Measurements from ENCODE around the gene CCDC15. TPM values are rescaled to one million over a fixed set of nuclear protein-coding genes. Genes with fewer than 3 reads are reported as not detected.
A peak's percentile ranks its signal among the peaks of the same experiment; 100 is the strongest.
"Not testable (repeated sequence)": the region's sequence is repeated elsewhere in the genome, so short reads cannot be mapped to it uniquely, and the experiment has no call there.

CCDC15 gene
- total RNA-seq, 1 donor from 2014 or later: 3.2 TPM

GRCh38 chr11:124950601-124951330, 3.2 kb upstream of the CCDC15 start:
- no peak overlapping the region for H3K27ac Mint-ChIP-seq
- no peaks in the 10 kb centered on the region for H3K36me3 Mint-ChIP-seq
- DNase-seq (ENCODE audit: extremely low spot score, unreplicated experiment): no peak
- no peak overlapping the region for H3K4me3 Mint-ChIP-seq
- TF ChIP-seq, protein P1, sequence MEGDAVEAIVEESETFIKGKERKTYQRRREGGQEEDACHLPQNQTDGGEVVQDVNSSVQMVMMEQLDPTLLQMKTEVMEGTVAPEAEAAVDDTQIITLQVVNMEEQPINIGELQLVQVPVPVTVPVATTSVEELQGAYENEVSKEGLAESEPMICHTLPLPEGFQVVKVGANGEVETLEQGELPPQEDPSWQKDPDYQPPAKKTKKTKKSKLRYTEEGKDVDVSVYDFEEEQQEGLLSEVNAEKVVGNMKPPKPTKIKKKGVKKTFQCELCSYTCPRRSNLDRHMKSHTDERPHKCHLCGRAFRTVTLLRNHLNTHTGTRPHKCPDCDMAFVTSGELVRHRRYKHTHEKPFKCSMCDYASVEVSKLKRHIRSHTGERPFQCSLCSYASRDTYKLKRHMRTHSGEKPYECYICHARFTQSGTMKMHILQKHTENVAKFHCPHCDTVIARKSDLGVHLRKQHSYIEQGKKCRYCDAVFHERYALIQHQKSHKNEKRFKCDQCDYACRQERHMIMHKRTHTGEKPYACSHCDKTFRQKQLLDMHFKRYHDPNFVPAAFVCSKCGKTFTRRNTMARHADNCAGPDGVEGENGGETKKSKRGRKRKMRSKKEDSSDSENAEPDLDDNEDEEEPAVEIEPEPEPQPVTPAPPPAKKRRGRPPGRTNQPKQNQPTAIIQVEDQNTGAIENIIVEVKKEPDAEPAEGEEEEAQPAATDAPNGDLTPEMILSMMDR (conservative IDR thresholded peaks at IDR 0.05): no peak
- H3K4me1 Mint-ChIP-seq (ENCODE audit: unreplicated experiment): no peaks in the 10 kb centered on the region
- H3K9me3 Mint-ChIP-seq: peaks cover 7% of the 10 kb centered on the region
- no peaks in the 10 kb centered on the region for H3K27me3 Mint-ChIP-seq

- Mint-ChIP-seq H3K36me3 (no peaks in the 10 kb centered on the region), H3K27me3 (no peaks in the 10 kb centered on the region), H3K4me1 (ENCODE audit: unreplicated experiment) (no peaks in the 10 kb centered on the region), H3K27ac (no peak overlapping the region), H3K9me3 (peaks cover 7% of the 10 kb centered on the region), H3K4me3 (no peak overlapping the region)
- DNase-seq (ENCODE audit: extremely low spot score, unreplicated experiment): no peak
- TF ChIP-seq, protein P1 (conservative IDR thresholded peaks at IDR 0.05): no peak
Observed at GRCh38 chr11:124951341-124951740, 2.7 kb upstream of the CCDC15 start.

DNA sequence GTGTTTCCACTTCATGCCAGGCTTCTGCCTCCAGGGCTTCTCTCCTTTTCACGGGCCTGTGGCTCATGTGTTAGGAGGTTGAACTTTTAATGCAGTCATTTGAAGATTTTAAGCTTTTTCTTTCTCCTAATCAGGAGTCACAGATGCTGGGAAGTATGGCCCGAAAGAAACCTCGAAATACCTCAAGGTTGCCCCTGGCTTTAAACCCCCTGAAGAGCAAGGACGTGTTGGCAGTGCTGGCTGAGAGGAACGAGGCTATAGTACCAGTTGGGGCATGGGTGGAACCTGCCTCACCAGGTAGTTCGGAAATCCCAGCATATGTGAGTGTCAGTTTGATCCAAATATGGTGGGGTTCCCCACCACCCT, 571 bp downstream of the CCDC15 start:
- no peak overlapping the region for H3K4me3 Mint-ChIP-seq
- no peaks in the 10 kb centered on the region for H3K9me3 Mint-ChIP-seq
- no peak overlapping the region for H3K27ac Mint-ChIP-seq
- TF ChIP-seq, protein P1 (conservative IDR thresholded peaks at IDR 0.05): no peak
- no peaks in the 10 kb centered on the region for H3K36me3 Mint-ChIP-seq
- no peaks in the 10 kb centered on the region for H3K4me1 Mint-ChIP-seq (ENCODE audit: unreplicated experiment)
- no peaks in the 10 kb centered on the region for H3K27me3 Mint-ChIP-seq
- DNase-seq (ENCODE audit: extremely low spot score, unreplicated experiment): no peak

GRCh38 chr11:124955035-124955434, 1.0 kb downstream of the CCDC15 start:
- no peaks in the 10 kb centered on the region for H3K27me3 Mint-ChIP-seq
- H3K4me3 Mint-ChIP-seq: no peak overlapping the region
- no peak for DNase-seq (ENCODE audit: extremely low spot score, unreplicated experiment)
- no peaks in the 10 kb centered on the region for H3K4me1 Mint-ChIP-seq (ENCODE audit: unreplicated experiment)
- H3K27ac Mint-ChIP-seq: no peak overlapping the region
- no peaks in the 10 kb centered on the region for H3K9me3 Mint-ChIP-seq
- TF ChIP-seq, protein P1 (conservative IDR thresholded peaks at IDR 0.05): no peak
- H3K36me3 Mint-ChIP-seq: no peaks in the 10 kb centered on the region

GRCh38 chr11:124961972-124962609, 8.1 kb downstream of the CCDC15 start:
- TF ChIP-seq, protein P1 (conservative IDR thresholded peaks at IDR 0.05): peak; percentile 86
- DNase-seq (ENCODE audit: extremely low spot score, unreplicated experiment): no peak
- Mint-ChIP-seq H3K36me3 (no peaks in the 10 kb centered on the region), H3K27ac (no peak overlapping the region), H3K4me1 (ENCODE audit: unreplicated experiment) (no peaks in the 10 kb centered on the region), H3K4me3 (no peak overlapping the region), H3K9me3 (no peaks in the 10 kb centered on the region), H3K27me3 (no peaks in the 10 kb centered on the region)

DNA sequence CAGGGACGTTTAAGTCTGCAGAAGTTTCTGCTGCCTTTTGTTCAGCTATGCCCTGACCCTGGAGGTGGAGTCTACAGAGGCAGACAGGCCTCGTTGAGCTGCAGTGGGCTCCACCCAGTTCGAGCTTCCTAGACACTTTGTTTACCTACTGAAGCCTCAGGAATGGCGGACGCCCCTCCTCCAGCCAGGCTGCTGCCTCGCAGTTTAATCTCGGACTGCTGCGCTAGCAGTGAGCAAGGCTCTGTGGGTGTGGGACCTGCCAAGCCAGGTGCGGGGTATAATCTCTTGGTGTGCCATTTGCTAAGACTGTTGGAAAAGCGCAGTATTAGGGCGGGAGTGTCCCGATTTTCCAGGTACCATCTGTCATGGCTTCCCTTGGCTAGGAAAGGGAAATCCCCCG, 14.2 kb downstream of the CCDC15 start:
- not testable (repeated sequence) for H3K9me3 Mint-ChIP-seq; H3K4me3 Mint-ChIP-seq; H3K27ac Mint-ChIP-seq; DNase-seq (ENCODE audit: extremely low spot score, unreplicated experiment); H3K27me3 Mint-ChIP-seq; H3K36me3 Mint-ChIP-seq; H3K4me1 Mint-ChIP-seq (ENCODE audit: unreplicated experiment)

All from type B pancreatic cell (in vitro differentiated cells).